GM23338 (cell line): ENCODE measurements around the gene CMTM5. TPM values are rescaled to one million over a fixed set of nuclear protein-coding genes. Genes with fewer than 3 reads are reported as not detected.
"Not testable (repeated sequence)": the region's sequence is repeated elsewhere in the genome, so short reads cannot be mapped to it uniquely, and the experiment has no call there.

Experiments used
- ATAC-seq: fragments of 200-7000 bp; cut with Tn5 transposase; 3 replicates; pipeline ENCODE4 v1.9.1; 2020
- DNase-seq: peaks from one replicate; pipeline ENCODE4 v3.0.0-alpha.2; 2015; ENCODE audit warnings: low spot score
- H2AFZ ChIP-seq: fragments of 200-600 bp; sonication (generic); 2 replicates; pipeline ENCODE4 v1.8.0; 2016; ENCODE audit warnings: antibody characterized with exemption, mild to moderate bottlenecking, moderate library complexity
- H3F3A ChIP-seq: fragments of 200-600 bp; sonication (generic); replicated peaks from 2 replicates; pipeline ENCODE4 v1.8.0; 2017; ENCODE audit warnings: antibody characterized with exemption, mixed run types, low read depth
- H3K27ac ChIP-seq: fragments of 200-600 bp; sonication (generic); 2 replicates; pipeline ENCODE4 v1.6.1; 2016; ENCODE audit warnings: low read depth
- H3K27me3 ChIP-seq: fragments of 200-600 bp; sonication (generic); 2 replicates; pipeline ENCODE4 v1.8.0; 2016; ENCODE audit warnings: mild to moderate bottlenecking, mixed run types, moderate library complexity; ENCODE audit not compliant: insufficient read depth
- H3K36me3 ChIP-seq: fragments of 200-600 bp; sonication (generic); 2 replicates; pipeline ENCODE4 v1.8.0; 2016; ENCODE audit warnings: mild to moderate bottlenecking; ENCODE audit not compliant: insufficient read depth
- H3K4me1 ChIP-seq: fragments of 200-600 bp; sonication (generic); 2 replicates; pipeline ENCODE4 v1.8.0; 2016; ENCODE audit warnings: mild to moderate bottlenecking, moderate library complexity; ENCODE audit not compliant: insufficient read depth
- H3K4me2 ChIP-seq: fragments of 200-600 bp; sonication (generic); 2 replicates; pipeline ENCODE4 v1.7.1; 2017; ENCODE audit warnings: mixed run types
- H3K4me3 ChIP-seq: fragments of 200-600 bp; sonication (generic); 2 replicates; pipeline ENCODE4 v1.6.1; 2016; ENCODE audit warnings: mixed run types
- H3K79me2 ChIP-seq: fragments of 200-600 bp; sonication (generic); replicated peaks from 2 replicates; pipeline ENCODE4 v1.8.0; 2017; ENCODE audit warnings: mild to moderate bottlenecking; ENCODE audit not compliant: insufficient read depth
- H3K9me2 ChIP-seq: fragments of 200-600 bp; sonication (generic); 2 replicates; pipeline ENCODE4 v1.8.0; 2017; ENCODE audit not compliant: insufficient read depth
- H4K20me1 ChIP-seq: fragments of 200-600 bp; sonication (generic); replicated peaks from 2 replicates; pipeline ENCODE4 v1.8.0; 2017; ENCODE audit warnings: mild to moderate bottlenecking; ENCODE audit not compliant: insufficient read depth
- H3K27ac Mint-ChIP-seq: 2 replicates; pipeline ENCODE4 v1.8.0; 2020; ENCODE audit warnings: inconsistent platforms, mild to moderate bottlenecking, moderate library complexity, mixed read lengths
- H3K27me3 Mint-ChIP-seq: 3 replicates; pipeline ENCODE4 v1.8.0; 2022; ENCODE audit warnings: low read depth, mild to moderate bottlenecking, moderate library complexity, mixed read lengths, inconsistent platforms; ENCODE audit not compliant: insufficient read depth, poor library complexity
- H3K36me3 Mint-ChIP-seq: 3 replicates; pipeline ENCODE4 v1.8.0; 2021; ENCODE audit warnings: low read depth, mild to moderate bottlenecking, inconsistent platforms, moderate library complexity, mixed read lengths
- H3K4me1 Mint-ChIP-seq: 3 replicates; pipeline ENCODE4 v1.8.0; 2020; ENCODE audit warnings: mild to moderate bottlenecking, inconsistent platforms, mixed read lengths
- H3K4me3 Mint-ChIP-seq: 3 replicates; pipeline ENCODE4 v1.8.0; 2021; ENCODE audit warnings: moderate library complexity, mild to moderate bottlenecking, inconsistent platforms, mixed read lengths
- H3K9me3 Mint-ChIP-seq: 3 replicates; pipeline ENCODE4 v1.8.0; 2020; ENCODE audit warnings: moderate library complexity, mild to moderate bottlenecking, inconsistent platforms, mixed read lengths
- ETS1 ChIP-seq: IDR thresholded peaks from 2 replicates; pipeline ENCODE4 v1.6.1; 2016; ENCODE audit warnings: antibody characterized with exemption
- EZH2phosphoT487 ChIP-seq: fragments of 200-600 bp; sonication (generic); IDR thresholded peaks from one replicate; pipeline ENCODE4 v1.8.1; 2018; ENCODE audit warnings: antibody characterized with exemption; ENCODE audit not compliant: unreplicated experiment
- JUNB ChIP-seq: IDR thresholded peaks from one replicate; pipeline ENCODE4 v1.6.1; 2016; ENCODE audit warnings: antibody characterized with exemption; ENCODE audit not compliant: unreplicated experiment
- NANOG ChIP-seq: IDR thresholded peaks from 2 replicates; pipeline ENCODE4 v1.6.1; 2016; ENCODE audit warnings: antibody characterized with exemption, borderline replicate concordance
- ZNF331 ChIP-seq: fragments of 250-450 bp; sonication (Bioruptor Pico); IDR thresholded peaks from 2 replicates; pipeline ENCODE4 v1.5.0; 2020; ENCODE audit warnings: low read depth, mild to moderate bottlenecking, moderate library complexity
- polyA plus RNA-seq: library from polyadenylated mRNA; unstranded; fragments of >200 nt; fragmentation: Nextera tagmentation; extraction: Ambion mirVana; gene quantifications from 2 replicates; pipeline ENCODE4 v1.2.1, GENCODE V29; 2016
- total RNA-seq: library from RNA; depleted of rRNA; stranded (reverse); fragments of >200 nt; shearing (Covaris generic); gene quantifications from 2 replicates; pipeline ENCODE4 v1.2.3, GENCODE V29; 2014
- TF ChIP-seq, protein P1 (sequence below), 2 experiments: fragments of 200-600 bp in 1 of 2; sonication (generic) in 1 of 2; conservative IDR thresholded peaks; 2 replicates each; pipeline versions ENCODE4 v1.5.1 to v1.6.1; 2016 to 2017; ENCODE audit warnings: antibody characterized with exemption in 2 of 2, low read depth in 2 of 2, mild to moderate bottlenecking in 2 of 2, moderate library complexity in 1 of 2
- TF ChIP-seq, protein P2 (sequence below): IDR thresholded peaks from one replicate; pipeline ENCODE4 v1.6.1; 2018; ENCODE audit warnings: antibody characterized with exemption; ENCODE audit not compliant: unreplicated experiment

CMTM5 gene
- total and polyA plus RNA-seq, 2 experiments from 2014 or later, result 0.24 TPM; not detected in 1

DNA sequence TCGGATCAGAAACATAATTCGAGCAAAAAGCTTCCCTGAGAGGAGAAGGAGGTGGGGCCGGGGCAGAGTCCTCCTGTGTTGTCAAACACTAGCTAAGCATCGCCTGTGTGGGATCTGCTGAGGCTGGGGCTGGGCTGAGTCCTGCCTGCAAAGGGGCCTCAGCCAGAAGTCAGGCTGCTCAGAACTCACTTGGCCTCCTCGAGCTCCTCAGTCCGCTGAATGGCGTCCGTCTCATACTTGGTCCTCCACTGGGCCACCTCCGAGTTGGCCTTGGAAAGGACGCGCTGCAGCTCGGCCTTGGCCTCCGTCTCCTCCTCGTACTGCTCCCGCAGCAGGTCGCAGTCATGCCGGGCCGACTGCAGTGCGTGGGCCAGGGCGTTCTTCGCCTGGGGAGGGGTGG, 41.2 kb downstream of the CMTM5 start (continued):
- TF ChIP-seq, protein P1, sequence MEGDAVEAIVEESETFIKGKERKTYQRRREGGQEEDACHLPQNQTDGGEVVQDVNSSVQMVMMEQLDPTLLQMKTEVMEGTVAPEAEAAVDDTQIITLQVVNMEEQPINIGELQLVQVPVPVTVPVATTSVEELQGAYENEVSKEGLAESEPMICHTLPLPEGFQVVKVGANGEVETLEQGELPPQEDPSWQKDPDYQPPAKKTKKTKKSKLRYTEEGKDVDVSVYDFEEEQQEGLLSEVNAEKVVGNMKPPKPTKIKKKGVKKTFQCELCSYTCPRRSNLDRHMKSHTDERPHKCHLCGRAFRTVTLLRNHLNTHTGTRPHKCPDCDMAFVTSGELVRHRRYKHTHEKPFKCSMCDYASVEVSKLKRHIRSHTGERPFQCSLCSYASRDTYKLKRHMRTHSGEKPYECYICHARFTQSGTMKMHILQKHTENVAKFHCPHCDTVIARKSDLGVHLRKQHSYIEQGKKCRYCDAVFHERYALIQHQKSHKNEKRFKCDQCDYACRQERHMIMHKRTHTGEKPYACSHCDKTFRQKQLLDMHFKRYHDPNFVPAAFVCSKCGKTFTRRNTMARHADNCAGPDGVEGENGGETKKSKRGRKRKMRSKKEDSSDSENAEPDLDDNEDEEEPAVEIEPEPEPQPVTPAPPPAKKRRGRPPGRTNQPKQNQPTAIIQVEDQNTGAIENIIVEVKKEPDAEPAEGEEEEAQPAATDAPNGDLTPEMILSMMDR (conservative IDR thresholded peaks at IDR 0.05; ENCODE audit: low read depth in 2 of 2), result no peak
- no peak for TF ChIP-seq NANOG

DNA sequence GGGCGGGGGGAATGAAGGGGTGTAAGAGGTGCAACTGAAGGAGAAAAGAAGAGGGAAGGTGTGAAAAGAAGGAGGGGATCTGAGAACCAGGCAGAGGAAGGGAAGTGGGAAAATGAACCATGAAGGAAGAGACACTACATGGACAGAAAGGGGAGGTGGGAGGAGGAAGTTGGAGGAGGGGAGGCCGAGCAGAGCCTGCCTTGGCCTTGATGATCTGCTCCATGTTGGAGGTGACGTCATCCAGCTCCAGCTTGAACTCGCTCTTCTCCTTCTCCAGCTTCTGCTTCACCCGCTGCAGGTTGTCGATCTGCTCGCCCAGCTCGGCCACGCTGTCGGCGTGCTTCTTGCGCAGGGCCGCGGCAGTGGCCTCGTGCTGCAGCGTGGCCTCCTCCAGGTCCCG, 42.8 kb downstream of the CMTM5 start:
- not testable (repeated sequence) for H2AFZ ChIP-seq, H3K4me2 ChIP-seq, DNase-seq, H3K27ac Mint-ChIP-seq, H3K27me3 ChIP-seq, H3K36me3 ChIP-seq, H3K79me2 ChIP-seq, H3K4me3 ChIP-seq, H3K9me3 Mint-ChIP-seq, H3K27ac ChIP-seq, H3K4me1 ChIP-seq, H3K4me1 Mint-ChIP-seq, H3K4me3 Mint-ChIP-seq, H3F3A ChIP-seq, H3K36me3 Mint-ChIP-seq, ATAC-seq, H4K20me1 ChIP-seq
- H3K9me2 ChIP-seq, result peaks cover 13% of the 10 kb centered on the region
- peaks cover 33% of the 10 kb centered on the region for H3K27me3 Mint-ChIP-seq

GRCh38 chr14:23421594-23421993, 44.7 kb downstream of the CMTM5 start:
- Mint-ChIP-seq H3K9me3 (no peaks in the 10 kb centered on the region; the same call in 2 of the 3 replicates), H3K4me3 (no peak overlapping the region)

GRCh38 chr14:23423657-23424056, 46.8 kb downstream of the CMTM5 start:
- Histone ChIP-seq H3K27me3 (no peaks in the 10 kb centered on the region), H3K4me2 (no peak overlapping the region), H3F3A (no peaks in the 10 kb centered on the region), H4K20me1 (no peaks in the 10 kb centered on the region), H3K9me2 (peaks cover 15% of the 10 kb centered on the region), H3K4me1 (no peaks in the 10 kb centered on the region), H2AFZ (no peak overlapping the region), H3K36me3 (no peaks in the 10 kb centered on the region), H3K4me3 (no peak overlapping the region), H3K79me2 (no peaks in the 10 kb centered on the region), H3K27ac (no peak overlapping the region)
- DNase-seq (no peak), ATAC-seq (no peak)
- Mint-ChIP-seq H3K27ac (no peak overlapping the region), H3K27me3 (peaks cover 24% of the 10 kb centered on the region), H3K4me1 (no peaks in the 10 kb centered on the region; the same call in 2 of the 3 replicates), H3K9me3 (peaks cover 3% of the 10 kb centered on the region; the same call in 1 of the 3 replicates), H3K36me3 (no peaks in the 10 kb centered on the region; the same call in 2 of the 3 replicates), H3K4me3 (no peak overlapping the region)
- no peak for TF ChIP-seq JUNB
- TF ChIP-seq ZNF331 (CRISPR knock-in tag), result no peak
- TF ChIP-seq, protein P2, sequence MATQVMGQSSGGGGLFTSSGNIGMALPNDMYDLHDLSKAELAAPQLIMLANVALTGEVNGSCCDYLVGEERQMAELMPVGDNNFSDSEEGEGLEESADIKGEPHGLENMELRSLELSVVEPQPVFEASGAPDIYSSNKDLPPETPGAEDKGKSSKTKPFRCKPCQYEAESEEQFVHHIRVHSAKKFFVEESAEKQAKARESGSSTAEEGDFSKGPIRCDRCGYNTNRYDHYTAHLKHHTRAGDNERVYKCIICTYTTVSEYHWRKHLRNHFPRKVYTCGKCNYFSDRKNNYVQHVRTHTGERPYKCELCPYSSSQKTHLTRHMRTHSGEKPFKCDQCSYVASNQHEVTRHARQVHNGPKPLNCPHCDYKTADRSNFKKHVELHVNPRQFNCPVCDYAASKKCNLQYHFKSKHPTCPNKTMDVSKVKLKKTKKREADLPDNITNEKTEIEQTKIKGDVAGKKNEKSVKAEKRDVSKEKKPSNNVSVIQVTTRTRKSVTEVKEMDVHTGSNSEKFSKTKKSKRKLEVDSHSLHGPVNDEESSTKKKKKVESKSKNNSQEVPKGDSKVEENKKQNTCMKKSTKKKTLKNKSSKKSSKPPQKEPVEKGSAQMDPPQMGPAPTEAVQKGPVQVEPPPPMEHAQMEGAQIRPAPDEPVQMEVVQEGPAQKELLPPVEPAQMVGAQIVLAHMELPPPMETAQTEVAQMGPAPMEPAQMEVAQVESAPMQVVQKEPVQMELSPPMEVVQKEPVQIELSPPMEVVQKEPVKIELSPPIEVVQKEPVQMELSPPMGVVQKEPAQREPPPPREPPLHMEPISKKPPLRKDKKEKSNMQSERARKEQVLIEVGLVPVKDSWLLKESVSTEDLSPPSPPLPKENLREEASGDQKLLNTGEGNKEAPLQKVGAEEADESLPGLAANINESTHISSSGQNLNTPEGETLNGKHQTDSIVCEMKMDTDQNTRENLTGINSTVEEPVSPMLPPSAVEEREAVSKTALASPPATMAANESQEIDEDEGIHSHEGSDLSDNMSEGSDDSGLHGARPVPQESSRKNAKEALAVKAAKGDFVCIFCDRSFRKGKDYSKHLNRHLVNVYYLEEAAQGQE, result no peak
- no peak for TF ChIP-seq ETS1
- no peak for TF ChIP-seq EZH2phosphoT487

More at GRCh38 chr14:23421594-23421993, 44.7 kb downstream of the CMTM5 start:
- Mint-ChIP-seq H3K4me1 (no peaks in the 10 kb centered on the region; the same call in 2 of the 3 replicates), H3K27ac (no peak overlapping the region), H3K36me3 (no peaks in the 10 kb centered on the region; the same call in 2 of the 3 replicates), H3K27me3 (peaks cover 28% of the 10 kb centered on the region)
- no peaks in the 10 kb centered on the region for H3K36me3 ChIP-seq
- no peaks in the 10 kb centered on the region for H3K27me3 ChIP-seq
- TF ChIP-seq ETS1, result no peak
- no peak overlapping the region for H3K4me2 ChIP-seq
- H4K20me1 ChIP-seq, result no peaks in the 10 kb centered on the region
- no peak overlapping the region for H3K4me3 ChIP-seq
- no peak overlapping the region for H2AFZ ChIP-seq
- H3F3A ChIP-seq, result no peaks in the 10 kb centered on the region
- no peak overlapping the region for H3K27ac ChIP-seq
- H3K79me2 ChIP-seq, result no peaks in the 10 kb centered on the region
- H3K4me1 ChIP-seq, result no peaks in the 10 kb centered on the region
- peaks cover 10% of the 10 kb centered on the region for H3K9me2 ChIP-seq
- DNase-seq (no peak), ATAC-seq (no peak)
